ENCODE results near the gene UTS2B. TPM values are rescaled to one million over a fixed set of nuclear protein-coding genes. Genes with fewer than 3 reads are reported as not detected.

The UTS2B gene
- total and polyA plus RNA-seq, 4 donors: 0.10 to 0.76 TPM; not detected in 2

DNA sequence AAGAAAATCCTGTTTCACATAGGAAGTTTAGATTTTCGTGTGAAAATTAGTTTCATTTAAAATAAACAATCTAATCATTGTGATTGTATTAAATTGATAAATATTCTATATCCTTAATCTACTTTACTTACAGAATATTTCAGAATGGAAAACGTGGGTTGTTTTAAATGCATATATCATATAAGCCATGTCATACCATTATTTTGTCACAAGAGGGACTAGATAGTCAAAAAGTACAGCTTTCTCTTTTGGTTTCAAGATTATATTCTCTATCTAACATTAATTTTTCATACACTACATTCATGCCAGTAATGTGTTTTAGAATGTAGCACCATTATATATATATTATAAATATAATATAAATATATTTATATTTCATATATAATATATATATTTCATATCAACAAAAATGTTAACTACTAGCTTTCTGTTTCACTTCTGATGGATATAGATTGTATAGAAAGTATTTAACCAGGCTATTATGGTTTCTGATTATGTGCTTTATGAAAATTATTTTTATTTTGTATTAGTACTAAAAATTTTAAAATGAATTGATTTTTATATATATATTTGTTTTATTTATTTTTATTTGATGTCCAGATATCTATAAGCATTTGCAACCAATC is 86.0 kb downstream of the UTS2B start:
- no peak overlapping the region for H3K4me3 ChIP-seq (ENCODE audit: low read depth in 1 of 3, low read length in 3 of 3)
- H3K9me3 ChIP-seq (ENCODE audit: control insufficient read depth in 4 of 4, low read length in 3 of 4): no peaks in the 10 kb centered on the region
- H3K36me3 ChIP-seq (ENCODE audit: control insufficient read depth in 4 of 4, insufficient read depth in 3 of 4, low read depth in 1 of 4, low read length in 3 of 4): no peaks in the 10 kb centered on the region
- H3K9ac ChIP-seq (ENCODE audit: low read depth in 1 of 2, low read length in 2 of 2): no peak overlapping the region
- H3K27ac ChIP-seq (ENCODE audit: low read depth in 1 of 2, low read length in 2 of 2): no peak overlapping the region
- no peak for DNase-seq (ENCODE audit: low spot score)
- 14% methylated on average over 2 of the region's 2 CpGs for WGBS
- no peaks in the 10 kb centered on the region for H3K27me3 ChIP-seq (ENCODE audit: control insufficient read depth in 4 of 4, insufficient read depth in 4 of 4, low read length in 3 of 4)
- TF ChIP-seq RAD21 (IDR thresholded peaks at IDR 0.05) (peak; percentile 70 to 77), HNF4A (conservative IDR thresholded peaks at IDR 0.05) (no peak)
- TF ChIP-seq, protein P1, sequence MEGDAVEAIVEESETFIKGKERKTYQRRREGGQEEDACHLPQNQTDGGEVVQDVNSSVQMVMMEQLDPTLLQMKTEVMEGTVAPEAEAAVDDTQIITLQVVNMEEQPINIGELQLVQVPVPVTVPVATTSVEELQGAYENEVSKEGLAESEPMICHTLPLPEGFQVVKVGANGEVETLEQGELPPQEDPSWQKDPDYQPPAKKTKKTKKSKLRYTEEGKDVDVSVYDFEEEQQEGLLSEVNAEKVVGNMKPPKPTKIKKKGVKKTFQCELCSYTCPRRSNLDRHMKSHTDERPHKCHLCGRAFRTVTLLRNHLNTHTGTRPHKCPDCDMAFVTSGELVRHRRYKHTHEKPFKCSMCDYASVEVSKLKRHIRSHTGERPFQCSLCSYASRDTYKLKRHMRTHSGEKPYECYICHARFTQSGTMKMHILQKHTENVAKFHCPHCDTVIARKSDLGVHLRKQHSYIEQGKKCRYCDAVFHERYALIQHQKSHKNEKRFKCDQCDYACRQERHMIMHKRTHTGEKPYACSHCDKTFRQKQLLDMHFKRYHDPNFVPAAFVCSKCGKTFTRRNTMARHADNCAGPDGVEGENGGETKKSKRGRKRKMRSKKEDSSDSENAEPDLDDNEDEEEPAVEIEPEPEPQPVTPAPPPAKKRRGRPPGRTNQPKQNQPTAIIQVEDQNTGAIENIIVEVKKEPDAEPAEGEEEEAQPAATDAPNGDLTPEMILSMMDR (IDR thresholded peaks at IDR 0.05; ENCODE audit: low read depth, low read length, missing input control): peak; percentile 56
- TF ChIP-seq, protein P2, sequence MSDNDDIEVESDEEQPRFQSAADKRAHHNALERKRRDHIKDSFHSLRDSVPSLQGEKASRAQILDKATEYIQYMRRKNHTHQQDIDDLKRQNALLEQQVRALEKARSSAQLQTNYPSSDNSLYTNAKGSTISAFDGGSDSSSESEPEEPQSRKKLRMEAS (IDR thresholded peaks at IDR 0.05): no peak
- H3K4me1 ChIP-seq (ENCODE audit: control insufficient read depth in 4 of 4, insufficient read depth in 4 of 4, low read length in 3 of 4): no peaks in the 10 kb centered on the region

DNA sequence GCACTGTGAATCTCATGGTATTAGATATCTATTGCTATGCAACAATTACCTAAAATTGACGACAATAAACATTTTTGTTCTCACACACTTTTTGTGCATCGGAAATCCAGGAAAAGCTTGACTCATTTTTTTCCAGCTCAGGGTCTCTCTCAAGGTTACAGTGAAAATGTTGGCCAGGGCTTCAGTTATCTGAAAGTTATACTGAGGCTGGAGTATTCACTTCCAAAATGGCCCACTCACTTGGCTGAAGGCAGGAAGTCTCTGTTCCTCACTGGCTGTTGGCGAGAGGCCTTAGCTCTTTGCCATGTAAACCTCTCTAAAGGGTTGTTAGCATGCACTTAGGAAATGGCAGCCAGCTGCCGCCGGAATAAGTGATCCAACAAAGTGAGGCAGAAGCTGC is 89.8 kb downstream of the UTS2B start:
- 87% methylated on average over 5 of the region's 5 CpGs for WGBS
- H3K9ac ChIP-seq (ENCODE audit: low read depth in 1 of 2, low read length in 2 of 2): no peak overlapping the region
- H3K4me3 ChIP-seq (ENCODE audit: low read depth in 1 of 3, low read length in 3 of 3): no peak overlapping the region
- H3K27me3 ChIP-seq (ENCODE audit: control insufficient read depth in 4 of 4, insufficient read depth in 4 of 4, low read length in 3 of 4): no peaks in the 10 kb centered on the region
- H3K36me3 ChIP-seq (ENCODE audit: control insufficient read depth in 4 of 4, insufficient read depth in 3 of 4, low read depth in 1 of 4, low read length in 3 of 4): no peaks in the 10 kb centered on the region
- no peak for TF ChIP-seq TAF1 (conservative IDR thresholded peaks at IDR 0.05)
- TF ChIP-seq FOXA1 (IDR thresholded peaks at IDR 0.05): no peak
- TF ChIP-seq, protein P1 (IDR thresholded peaks at IDR 0.05; ENCODE audit: low read depth, low read length, missing input control): no peak
- no peak for TF ChIP-seq FOXA2 (IDR thresholded peaks at IDR 0.05)
- no peak for TF ChIP-seq RXRA (IDR thresholded peaks at IDR 0.05)
- TF ChIP-seq SP1 (IDR thresholded peaks at IDR 0.05): no peak
- TF ChIP-seq YY1 (IDR thresholded peaks at IDR 0.05): no peak
- no peak for TF ChIP-seq NR2F2 (IDR thresholded peaks at IDR 0.05)
- TF ChIP-seq, protein P3, sequence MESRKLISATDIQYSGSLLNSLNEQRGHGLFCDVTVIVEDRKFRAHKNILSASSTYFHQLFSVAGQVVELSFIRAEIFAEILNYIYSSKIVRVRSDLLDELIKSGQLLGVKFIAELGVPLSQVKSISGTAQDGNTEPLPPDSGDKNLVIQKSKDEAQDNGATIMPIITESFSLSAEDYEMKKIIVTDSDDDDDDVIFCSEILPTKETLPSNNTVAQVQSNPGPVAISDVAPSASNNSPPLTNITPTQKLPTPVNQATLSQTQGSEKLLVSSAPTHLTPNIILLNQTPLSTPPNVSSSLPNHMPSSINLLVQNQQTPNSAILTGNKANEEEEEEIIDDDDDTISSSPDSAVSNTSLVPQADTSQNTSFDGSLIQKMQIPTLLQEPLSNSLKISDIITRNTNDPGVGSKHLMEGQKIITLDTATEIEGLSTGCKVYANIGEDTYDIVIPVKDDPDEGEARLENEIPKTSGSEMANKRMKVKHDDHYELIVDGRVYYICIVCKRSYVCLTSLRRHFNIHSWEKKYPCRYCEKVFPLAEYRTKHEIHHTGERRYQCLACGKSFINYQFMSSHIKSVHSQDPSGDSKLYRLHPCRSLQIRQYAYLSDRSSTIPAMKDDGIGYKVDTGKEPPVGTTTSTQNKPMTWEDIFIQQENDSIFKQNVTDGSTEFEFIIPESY (IDR thresholded peaks at IDR 0.05): no peak
- TF ChIP-seq, protein P4, sequence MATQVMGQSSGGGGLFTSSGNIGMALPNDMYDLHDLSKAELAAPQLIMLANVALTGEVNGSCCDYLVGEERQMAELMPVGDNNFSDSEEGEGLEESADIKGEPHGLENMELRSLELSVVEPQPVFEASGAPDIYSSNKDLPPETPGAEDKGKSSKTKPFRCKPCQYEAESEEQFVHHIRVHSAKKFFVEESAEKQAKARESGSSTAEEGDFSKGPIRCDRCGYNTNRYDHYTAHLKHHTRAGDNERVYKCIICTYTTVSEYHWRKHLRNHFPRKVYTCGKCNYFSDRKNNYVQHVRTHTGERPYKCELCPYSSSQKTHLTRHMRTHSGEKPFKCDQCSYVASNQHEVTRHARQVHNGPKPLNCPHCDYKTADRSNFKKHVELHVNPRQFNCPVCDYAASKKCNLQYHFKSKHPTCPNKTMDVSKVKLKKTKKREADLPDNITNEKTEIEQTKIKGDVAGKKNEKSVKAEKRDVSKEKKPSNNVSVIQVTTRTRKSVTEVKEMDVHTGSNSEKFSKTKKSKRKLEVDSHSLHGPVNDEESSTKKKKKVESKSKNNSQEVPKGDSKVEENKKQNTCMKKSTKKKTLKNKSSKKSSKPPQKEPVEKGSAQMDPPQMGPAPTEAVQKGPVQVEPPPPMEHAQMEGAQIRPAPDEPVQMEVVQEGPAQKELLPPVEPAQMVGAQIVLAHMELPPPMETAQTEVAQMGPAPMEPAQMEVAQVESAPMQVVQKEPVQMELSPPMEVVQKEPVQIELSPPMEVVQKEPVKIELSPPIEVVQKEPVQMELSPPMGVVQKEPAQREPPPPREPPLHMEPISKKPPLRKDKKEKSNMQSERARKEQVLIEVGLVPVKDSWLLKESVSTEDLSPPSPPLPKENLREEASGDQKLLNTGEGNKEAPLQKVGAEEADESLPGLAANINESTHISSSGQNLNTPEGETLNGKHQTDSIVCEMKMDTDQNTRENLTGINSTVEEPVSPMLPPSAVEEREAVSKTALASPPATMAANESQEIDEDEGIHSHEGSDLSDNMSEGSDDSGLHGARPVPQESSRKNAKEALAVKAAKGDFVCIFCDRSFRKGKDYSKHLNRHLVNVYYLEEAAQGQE (IDR thresholded peaks at IDR 0.05): no peak
- no peak for TF ChIP-seq HNF4G (IDR thresholded peaks at IDR 0.05)
- H3K9me3 ChIP-seq (ENCODE audit: control insufficient read depth in 4 of 4, low read length in 3 of 4): no peaks in the 10 kb centered on the region
- no peak for DNase-seq (ENCODE audit: low spot score)
- no peak overlapping the region for H3K27ac ChIP-seq (ENCODE audit: low read depth in 1 of 2, low read length in 2 of 2)
- H3K4me1 ChIP-seq (ENCODE audit: control insufficient read depth in 4 of 4, insufficient read depth in 4 of 4, low read length in 3 of 4): no peaks in the 10 kb centered on the region

Measured in liver (tissue), 9 donors.